B cell (primary cell): ENCODE results near the gene MMAB. TPM values are rescaled to one million over a fixed set of nuclear protein-coding genes. Genes with fewer than 3 reads are reported as not detected.

Experiments
- ATAC-seq: fragments of 200-7000 bp; cut with Tn5 transposase; one replicate; pipeline ENCODE4 v1.10.0; 2021; ENCODE audit warnings: low read depth, mild to moderate bottlenecking, moderate number of reproducible peaks, moderate library complexity
- CTCF ChIA-PET: fragments of 350-600 bp; sonication (Branson Sonifier 250); formaldehyde crosslinking; loops from one replicate; lab custom pipeline; 2021; ENCODE audit warnings: antibody characterized with exemption, inconsistent platforms; lab: Charles Lee
- POLR2A ChIA-PET: fragments of 350-600 bp; sonication (Branson Sonifier 250); formaldehyde crosslinking; loops from one replicate; lab custom pipeline; 2021; ENCODE audit warnings: antibody characterized with exemption; lab: Charles Lee
- DNase-seq: peaks from one replicate; pipeline ENCODE4 v3.0.0; 2013
- H2AFZ ChIP-seq: 2 replicates; pipeline ENCODE4 v1.6.1; 2012; ENCODE audit warnings: mild to moderate bottlenecking, low read depth, low read length; ENCODE audit not compliant: insufficient read depth, poor library complexity, severe bottlenecking
- H3K27ac ChIP-seq, 2 donors: 1 replicate in 1 of 2; 2 replicates in 1 of 2; pipeline ENCODE4 v1.5.1; 2012 to 2013; ENCODE audit warnings: low read length in 2 of 2, mild to moderate bottlenecking in 2 of 2, moderate library complexity in 1 of 2
- H3K27me3 ChIP-seq, 4 experiments: fragments of 200-600 bp in 1 of 4; sonication (generic) in 1 of 4; replicated peaks in 1 of 4; 1 replicate in 2 of 4; 2 replicates in 2 of 4; pipeline versions ENCODE4 v1.6.1 to v1.7.0; 2013 to 2016; ENCODE audit warnings: low read length in 3 of 4, mild to moderate bottlenecking in 2 of 4, mixed read lengths in 1 of 4, moderate library complexity in 1 of 4; ENCODE audit not compliant: insufficient read depth in 4 of 4, control insufficient read depth in 3 of 4; ENCODE audit errors: control extremely low read depth in 1 of 4
- H3K36me3 ChIP-seq, 2 experiments: replicated peaks in 1 of 2; 1 replicate in 1 of 2; 2 replicates in 1 of 2; pipeline versions ENCODE4 v1.6.1 to v1.7.1; 2013; ENCODE audit warnings: low read length in 1 of 2; ENCODE audit not compliant: insufficient read depth in 2 of 2, control insufficient read depth in 1 of 2; ENCODE audit errors: control extremely low read depth in 1 of 2, extremely low read depth in 1 of 2
- H3K4me1 ChIP-seq, 2 donors: fragments of 200-600 bp in 1 of 2; sonication (generic) in 1 of 2; 1 replicate in 1 of 2; 2 replicates in 1 of 2; pipeline versions ENCODE4 v1.5.1 to v1.6.1; 2013 to 2017; ENCODE audit warnings: low read length in 2 of 2; ENCODE audit not compliant: control insufficient read depth in 2 of 2, insufficient read depth in 2 of 2
- H3K4me2 ChIP-seq: replicated peaks from 2 replicates; pipeline ENCODE3; 2012; ENCODE audit warnings: mild to moderate bottlenecking, low read depth, low read length; ENCODE audit not compliant: poor library complexity, severe bottlenecking
- H3K4me3 ChIP-seq, 5 experiments: fragments of 200-600 bp in 1 of 5; sonication (generic) in 1 of 5; 1 replicate in 3 of 5; 2 replicates in 2 of 5; pipeline versions ENCODE4 v1.5.1 to v1.7.0; 2011 to 2016; ENCODE audit warnings: low read length in 4 of 5, mild to moderate bottlenecking in 4 of 5, low read depth in 2 of 5, control low read depth in 1 of 5, moderate library complexity in 1 of 5; ENCODE audit not compliant: insufficient read depth in 1 of 5; ENCODE audit errors: control extremely low read depth in 1 of 5, extremely low read depth in 1 of 5
- H3K79me2 ChIP-seq: fragments of 200-600 bp; sonication (generic); one replicate; pipeline ENCODE4 v1.6.0; 2016; ENCODE audit warnings: low read length; ENCODE audit not compliant: control insufficient read depth, insufficient read depth
- H3K9ac ChIP-seq: fragments of 200-600 bp; sonication (generic); 2 replicates; pipeline ENCODE4 v1.6.1; 2017; ENCODE audit warnings: mild to moderate bottlenecking, low read length, moderate library complexity
- H3K9me3 ChIP-seq, 3 donors: one replicate each; pipeline versions ENCODE4 v1.6.1 to v1.7.1; 2013; ENCODE audit warnings: low read length in 2 of 3; ENCODE audit not compliant: control insufficient read depth in 2 of 3, insufficient read depth in 1 of 3; ENCODE audit errors: control extremely low read depth in 1 of 3
- H4K20me1 ChIP-seq: 2 replicates; pipeline ENCODE4 v1.6.0; 2012; ENCODE audit warnings: mild to moderate bottlenecking, low read length; ENCODE audit not compliant: insufficient read depth, control insufficient read depth, poor library complexity, severe bottlenecking
- H3K27ac Mint-ChIP-seq: one replicate; pipeline ENCODE4 v1.8.0; 2021; ENCODE audit warnings: mixed read lengths
- H3K27me3 Mint-ChIP-seq: one replicate; pipeline ENCODE4 v1.8.0; 2021; ENCODE audit warnings: mixed read lengths
- H3K4me1 Mint-ChIP-seq: one replicate; pipeline ENCODE4 v1.8.0; 2021; ENCODE audit warnings: mixed read lengths
- H3K4me3 Mint-ChIP-seq: one replicate; pipeline ENCODE4 v1.8.0; 2021; ENCODE audit warnings: mixed read lengths
- H3K9me3 Mint-ChIP-seq: one replicate; pipeline ENCODE4 v1.8.0; 2022; ENCODE audit warnings: mixed read lengths; ENCODE audit not compliant: insufficient read depth
- EZH2 ChIP-seq: IDR thresholded peaks from 2 replicates; pipeline ENCODE4 v1.6.1; 2012; ENCODE audit warnings: borderline replicate concordance, low read depth, mild to moderate bottlenecking, moderate library complexity, low read length; ENCODE audit not compliant: insufficient read depth, poor library complexity, severe bottlenecking
- WGBS: methylation state at CpG from one replicate; pipeline ENCODE4 v1.1.5; 2013; ENCODE audit warnings: missing lambda C conversion rate; ENCODE audit not compliant: insufficient coverage; 5-methylcytosine and 5-hydroxymethylcytosine counted together
- intact Hi-C: fragments of 100-400 bp; cut with micrococcal nuclease; formaldehyde crosslinking; loops from one replicate; pipeline ENCODE4 v1.10.0; 2022
- polyA plus RNA-seq: library from polyadenylated mRNA; depleted of rRNA; stranded (reverse); fragments of >200 nt; gene quantifications from 2 replicates; pipeline ENCODE4 v1.2.3, GENCODE V29; 2012
- total RNA-seq, 2 donors: library from RNA; stranded (reverse); fragments of 120-200 nt in 1 of 2; gene quantifications; 1 replicate in 1 of 2; 2 replicates in 1 of 2; pipeline versions ENCODE4 v1.2.3 to v1.2.4, GENCODE V29; 2013 to 2022
- TF ChIP-seq, protein P1 (sequence below): fragments of 200-600 bp; IDR thresholded peaks from one replicate; pipeline ENCODE4 v1.8.0; 2022; ENCODE audit warnings: antibody characterized with exemption, mild to moderate bottlenecking

The MMAB gene
- total and polyA plus RNA-seq, 2 donors (not counting 1 experiment from before 2014, with no cell fraction given): 15.0 to 20.5 TPM

GRCh38 chr12:109573914-109574244 lies 575 bp upstream of the MMAB start:
- peak overlapping the region; percentile 85 for H2AFZ ChIP-seq
- peak overlapping the region in 1 of 2 donors; percentile 98 for H3K27ac ChIP-seq
- under 1% methylated on average over 8 of the region's 13 CpGs for WGBS
- peak overlapping the region; percentile 94 for H3K27ac Mint-ChIP-seq
- ChIA-PET CTCF (interaction anchor here (0.7 to 2.1 kb wide), 6 partner anchors 9 to 230 kb away, joined by 3 to 7 read pairs (median 4); no protein-coding TSS in a partner anchor), POLR2A (interaction anchor here (0.8 kb wide), 1 partner anchor 140 kb away, joined by 3 read pairs; the partner anchor contains the start of gene FAM222A)
- H3K4me1 Mint-ChIP-seq: peaks cover 29% of the 10 kb centered on the region
- peak overlapping the region; percentile 96 for H3K4me3 Mint-ChIP-seq
- H3K4me1 ChIP-seq: peaks cover 14 to 23% of the 10 kb centered on the region in 2 donors
- DNase-seq (no peak), ATAC-seq (no peak)
- H3K36me3 ChIP-seq: peaks cover 0 to 23% of the 10 kb centered on the region in 2 experiments
- H3K9me3 Mint-ChIP-seq: no peaks in the 10 kb centered on the region
- H3K4me3 ChIP-seq: peak overlapping the region; percentile 16 to 87 (median 72)
- no peaks in the 10 kb centered on the region for H3K9me3 ChIP-seq
- H3K9ac ChIP-seq: peak overlapping the region; percentile 88
- H3K27me3 Mint-ChIP-seq: no peaks in the 10 kb centered on the region
- TF ChIP-seq, protein P1, sequence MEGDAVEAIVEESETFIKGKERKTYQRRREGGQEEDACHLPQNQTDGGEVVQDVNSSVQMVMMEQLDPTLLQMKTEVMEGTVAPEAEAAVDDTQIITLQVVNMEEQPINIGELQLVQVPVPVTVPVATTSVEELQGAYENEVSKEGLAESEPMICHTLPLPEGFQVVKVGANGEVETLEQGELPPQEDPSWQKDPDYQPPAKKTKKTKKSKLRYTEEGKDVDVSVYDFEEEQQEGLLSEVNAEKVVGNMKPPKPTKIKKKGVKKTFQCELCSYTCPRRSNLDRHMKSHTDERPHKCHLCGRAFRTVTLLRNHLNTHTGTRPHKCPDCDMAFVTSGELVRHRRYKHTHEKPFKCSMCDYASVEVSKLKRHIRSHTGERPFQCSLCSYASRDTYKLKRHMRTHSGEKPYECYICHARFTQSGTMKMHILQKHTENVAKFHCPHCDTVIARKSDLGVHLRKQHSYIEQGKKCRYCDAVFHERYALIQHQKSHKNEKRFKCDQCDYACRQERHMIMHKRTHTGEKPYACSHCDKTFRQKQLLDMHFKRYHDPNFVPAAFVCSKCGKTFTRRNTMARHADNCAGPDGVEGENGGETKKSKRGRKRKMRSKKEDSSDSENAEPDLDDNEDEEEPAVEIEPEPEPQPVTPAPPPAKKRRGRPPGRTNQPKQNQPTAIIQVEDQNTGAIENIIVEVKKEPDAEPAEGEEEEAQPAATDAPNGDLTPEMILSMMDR: no peak
- no peak for TF ChIP-seq EZH2
- H4K20me1 ChIP-seq: no peaks in the 10 kb centered on the region
- peaks cover 8% of the 10 kb centered on the region for H3K79me2 ChIP-seq
- H3K4me2 ChIP-seq: peak overlapping the region; percentile 80
- H3K27me3 ChIP-seq: no peaks in the 10 kb centered on the region
- intact Hi-C loops: loop anchor here (1.0 kb wide), 2 partner anchors 97 to 306 kb away; partner anchors contain the start of genes GLTP, KCTD10 and UBE3B

DNA sequence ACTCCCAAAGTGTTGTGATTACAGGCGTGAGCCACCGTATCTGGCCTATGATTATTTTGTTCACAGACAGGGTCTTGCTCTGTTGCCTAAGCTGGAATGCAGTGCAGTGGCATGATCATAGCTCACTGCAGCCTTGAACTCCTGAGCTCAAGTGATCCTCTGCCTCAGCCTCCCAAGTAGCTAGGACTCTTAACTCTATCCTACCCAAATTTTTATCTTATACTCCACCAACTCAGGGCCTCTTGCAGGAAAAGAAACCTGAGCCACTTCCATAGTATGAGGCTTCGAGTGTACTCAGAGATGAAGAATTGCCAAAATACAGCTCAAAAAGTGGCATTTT lies 828 bp downstream of the MMAB start:
- Histone ChIP-seq H4K20me1 (no peaks in the 10 kb centered on the region), H3K9me3 (no peaks in the 10 kb centered on the region), H2AFZ (peak overlapping the region; percentile 85), H3K9ac (peak overlapping the region; percentile 88), H3K36me3 (peaks cover 0 to 19% of the 10 kb centered on the region in 2 experiments), H3K4me1 (peaks cover 14 to 23% of the 10 kb centered on the region in 2 donors), H3K27me3 (no peaks in the 10 kb centered on the region), H3K79me2 (peaks cover 8% of the 10 kb centered on the region), H3K27ac (peak overlapping the region; percentile 89 to 98), H3K4me2 (peak overlapping the region; percentile 80), H3K4me3 (peak overlapping the region in 4 of 5 experiments; percentile 65 to 87 (median 75))
- WGBS: 98% methylated on average over 3 of the region's 3 CpGs
- ATAC-seq: no peak
- no peaks in the 10 kb centered on the region for H3K27me3 Mint-ChIP-seq
- POLR2A ChIA-PET: no interaction called here
- CTCF ChIA-PET: interaction anchor here (2.1 kb wide), 1 partner anchor 25 kb away, joined by 7 read pairs; no protein-coding TSS in a partner anchor
- TF ChIP-seq, protein P1: no peak
- TF ChIP-seq EZH2: no peak
- H3K9me3 Mint-ChIP-seq: no peaks in the 10 kb centered on the region
- peak overlapping the region; percentile 94 for H3K27ac Mint-ChIP-seq
- DNase-seq: no peak
- H3K4me1 Mint-ChIP-seq: peaks cover 29% of the 10 kb centered on the region
- H3K4me3 Mint-ChIP-seq: peak overlapping the region; percentile 96
- intact Hi-C loops: no loop called here
